ENCODE results near the gene ARSI.

- TF ChIP-seq POLR2A (IDR thresholded peaks at IDR 0.05) = no peak
- TF ChIP-seq CTCF (IDR thresholded peaks at IDR 0.05) = no peak
- no peak for TF ChIP-seq EP300 (IDR thresholded peaks at IDR 0.05)
These were observed 18.8 kb downstream of the ARSI start for GRCh38 chr5:150283904-150284303.

Data from tibial nerve (tissue), 4 donors.